ENCODE data around the gene HCFC2.
"Not testable (repeated sequence)": the region's sequence is repeated elsewhere in the genome, so short reads cannot be mapped to it uniquely, and the experiment has no call there.

The HCFC2 gene

GRCh38 chr12:104064031-104064841 is at the start of gene HCFC2:
Gene HCFC2, plus strand, starts transcription at chr12:104064531. Its CDS starts 30 bp downstream, at chr12:104064561.
- DNase-seq: peak; percentile 64 to 82 (median 70)

- DNase-seq: not testable (repeated sequence)
Measured at GRCh38 chr12:104021862-104022261, 42.5 kb upstream of the HCFC2 start.

GRCh38 chr12:104022786-104023185 is 41.5 kb upstream of the HCFC2 start:
- DNase-seq: no peak

GRCh38 chr12:104023710-104024109 is 40.6 kb upstream of the HCFC2 start:
- DNase-seq: no peak

GRCh38 chr12:104024348-104024747 is 40.0 kb upstream of the HCFC2 start:
- no peak for DNase-seq

- DNase-seq: no peak
Measured at GRCh38 chr12:104025771-104026170, 38.6 kb upstream of the HCFC2 start.

GRCh38 chr12:104026841-104027599 is 37.3 kb upstream of the HCFC2 start:
- no peak for DNase-seq

GRCh38 chr12:104030596-104030995 is 33.7 kb upstream of the HCFC2 start:
- DNase-seq: not testable (repeated sequence)

- not testable (repeated sequence) for DNase-seq
Measured at GRCh38 chr12:104036143-104036542, 28.2 kb upstream of the HCFC2 start.

GRCh38 chr12:104039769-104040168 is 24.6 kb upstream of the HCFC2 start:
- DNase-seq: not testable (repeated sequence)

- no peak for DNase-seq
Measured at GRCh38 chr12:104042580-104042979, 21.8 kb upstream of the HCFC2 start.

GRCh38 chr12:104044158-104044557 is 20.2 kb upstream of the HCFC2 start:
- no peak for DNase-seq

GRCh38 chr12:104046306-104046705 is 18.0 kb upstream of the HCFC2 start:
- no peak for DNase-seq

GRCh38 chr12:104048162-104048561 is 16.2 kb upstream of the HCFC2 start:
- DNase-seq: no peak

- no peak for DNase-seq
Measured at GRCh38 chr12:104048811-104049210, 15.5 kb upstream of the HCFC2 start.

- no peak for DNase-seq
Measured at GRCh38 chr12:104049278-104049902, 14.9 kb upstream of the HCFC2 start.

GRCh38 chr12:104049903-104050356 is 14.4 kb upstream of the HCFC2 start, which contains the start of gene GLT8D2:
Gene GLT8D2, minus strand, starts transcription at chr12:104050187. Its CDS starts 30,539 bp downstream, at chr12:104019648.
- DNase-seq: no peak

- DNase-seq: no peak
Measured at GRCh38 chr12:104050436-104050835, 13.9 kb upstream of the HCFC2 start.

GRCh38 chr12:104054681-104055346 is 9.5 kb upstream of the HCFC2 start:
- DNase-seq: no peak

- no peak for DNase-seq
Measured at GRCh38 chr12:104055686-104056388, 8.5 kb upstream of the HCFC2 start.

- no peak for DNase-seq
Measured at GRCh38 chr12:104056419-104056972, 7.8 kb upstream of the HCFC2 start.

- no peak for DNase-seq
Measured at GRCh38 chr12:104057771-104058197, 6.5 kb upstream of the HCFC2 start.
